Calu3 (cell line): ENCODE results near the gene IGHMBP2. TPM values are rescaled to one million over a fixed set of nuclear protein-coding genes. Genes with fewer than 3 reads are reported as not detected.

ENCODE experiments used
- BruUV-seq: library from RNA; stranded (reverse); fragments of 400-500 nt; replicated peaks from 2 replicates; lab custom pipeline; 2021; lab: Mats Ljungman, UMichigan
- CTCF ChIA-PET: fragments of 300-600 bp; sonication (Branson Sonifier 250); formaldehyde crosslinking; loops from one replicate; lab custom pipeline; 2022; ENCODE audit warnings: antibody characterized with exemption; lab: Charles Lee
- DNase-seq: peaks from one replicate; pipeline ENCODE4 v3.0.0; 2022
- H3K27ac Mint-ChIP-seq: one replicate; pipeline ENCODE4 v1.8.0; 2022; ENCODE audit warnings: mixed read lengths; ENCODE audit not compliant: unreplicated experiment
- H3K27me3 Mint-ChIP-seq: one replicate; pipeline ENCODE4 v1.8.0; 2022; ENCODE audit warnings: mixed read lengths; ENCODE audit not compliant: unreplicated experiment
- H3K36me3 Mint-ChIP-seq: one replicate; pipeline ENCODE4 v1.8.0; 2022; ENCODE audit warnings: mild to moderate bottlenecking, moderate library complexity, mixed read lengths; ENCODE audit not compliant: insufficient read depth, unreplicated experiment
- H3K4me1 Mint-ChIP-seq: one replicate; pipeline ENCODE4 v1.8.0; 2022; ENCODE audit warnings: mild to moderate bottlenecking, low read depth, mixed read lengths; ENCODE audit not compliant: unreplicated experiment
- H3K4me3 Mint-ChIP-seq: one replicate; pipeline ENCODE4 v1.8.0; 2022; ENCODE audit warnings: mild to moderate bottlenecking, low read depth, moderate library complexity, mixed read lengths; ENCODE audit not compliant: unreplicated experiment
- H3K9me3 Mint-ChIP-seq: one replicate; pipeline ENCODE4 v1.8.0; 2022; ENCODE audit warnings: low read depth, mixed read lengths; ENCODE audit not compliant: unreplicated experiment
- CTCF ChIP-seq: fragments of 200-600 bp; IDR thresholded peaks from one replicate; pipeline ENCODE4 v1.8.0; 2022; ENCODE audit warnings: antibody characterized with exemption; ENCODE audit not compliant: unreplicated experiment
- intact Hi-C: fragments of 100-400 bp; cut with micrococcal nuclease; formaldehyde crosslinking; loops from one replicate; pipeline ENCODE4 v1.10.0; 2022; ENCODE audit not compliant: unreplicated experiment
- total RNA-seq: library from RNA; stranded (reverse); gene quantifications from 2 replicates; pipeline ENCODE4 v1.2.3, GENCODE V29; 2022

The IGHMBP2 gene
- total RNA-seq, 1 experiment from 2014 or later: 32.4 TPM

DNA sequence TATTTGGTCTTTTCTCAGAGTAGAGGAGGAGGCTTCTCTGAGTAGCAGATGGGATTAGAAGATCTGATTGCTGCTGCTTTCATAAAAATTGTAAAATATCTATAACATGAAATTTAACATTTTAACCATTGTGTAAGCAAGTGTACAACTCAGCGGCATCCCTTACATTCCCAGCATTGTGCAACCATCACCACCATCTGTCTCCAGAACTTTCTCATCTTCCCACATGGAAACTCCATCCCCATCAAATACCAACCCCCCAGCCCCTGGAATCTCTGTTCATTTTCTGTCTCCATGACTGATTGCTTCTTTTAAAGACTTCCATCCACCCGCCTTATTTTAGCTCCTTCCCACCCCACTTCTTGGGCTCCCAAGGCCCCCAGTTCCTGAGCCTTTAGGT is 44.8 kb downstream of the IGHMBP2 start:
- CTCF ChIA-PET: no interaction called here
- H3K4me1 Mint-ChIP-seq: no peaks in the 10 kb centered on the region
- H3K27me3 Mint-ChIP-seq: no peaks in the 10 kb centered on the region
- H3K36me3 Mint-ChIP-seq: no peaks in the 10 kb centered on the region
- no peak for DNase-seq
- BruUV-seq: no TSS peak
- intact Hi-C loops: no loop called here
- no peaks in the 10 kb centered on the region for H3K9me3 Mint-ChIP-seq
- H3K27ac Mint-ChIP-seq: no peak overlapping the region
- no peak overlapping the region for H3K4me3 Mint-ChIP-seq
- no peak for TF ChIP-seq CTCF

DNA sequence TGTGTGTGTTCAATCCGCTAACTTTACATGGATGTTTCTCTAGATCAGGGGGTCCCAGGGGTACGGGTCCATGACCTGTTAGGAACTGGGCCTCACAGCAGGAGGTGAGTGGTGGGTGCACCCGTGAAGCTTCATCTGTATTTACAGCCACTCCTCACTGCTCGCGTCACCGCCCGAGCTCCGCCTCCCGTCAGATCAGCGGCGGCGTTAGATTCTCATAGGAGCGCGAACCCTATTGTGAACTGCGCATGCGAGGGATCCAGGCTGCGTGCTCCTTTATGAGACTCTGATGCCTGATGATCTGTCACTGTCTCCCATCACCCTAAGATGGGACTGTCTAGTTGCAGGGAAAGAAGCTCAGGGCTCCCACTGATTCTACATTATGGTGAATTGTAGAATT is 45.2 kb downstream of the IGHMBP2 start:
- Mint-ChIP-seq H3K27me3 (no peaks in the 10 kb centered on the region), H3K4me1 (no peaks in the 10 kb centered on the region), H3K27ac (no peak overlapping the region), H3K4me3 (no peak overlapping the region), H3K9me3 (no peaks in the 10 kb centered on the region), H3K36me3 (no peaks in the 10 kb centered on the region)
- no TSS peak for BruUV-seq
- no peak for TF ChIP-seq CTCF
- intact Hi-C loops: no loop called here
- CTCF ChIA-PET: no interaction called here
- DNase-seq: no peak

GRCh38 chr11:68950270-68950669 is 46.6 kb downstream of the IGHMBP2 start:
- Mint-ChIP-seq H3K27ac (no peak overlapping the region), H3K4me1 (no peaks in the 10 kb centered on the region), H3K36me3 (no peaks in the 10 kb centered on the region), H3K4me3 (no peak overlapping the region), H3K27me3 (no peaks in the 10 kb centered on the region), H3K9me3 (no peaks in the 10 kb centered on the region)
- TF ChIP-seq CTCF: no peak
- CTCF ChIA-PET: no interaction called here
- BruUV-seq: no TSS peak
- no peak for DNase-seq
- intact Hi-C loops: no loop called here

- CTCF ChIA-PET: no interaction called here
- intact Hi-C loops: no loop called here
- TF ChIP-seq CTCF: no peak
- Mint-ChIP-seq H3K27ac (no peak overlapping the region), H3K4me3 (no peak overlapping the region), H3K9me3 (no peaks in the 10 kb centered on the region), H3K36me3 (no peaks in the 10 kb centered on the region), H3K27me3 (no peaks in the 10 kb centered on the region), H3K4me1 (no peaks in the 10 kb centered on the region)
- DNase-seq: no peak
- BruUV-seq: no TSS peak
These were observed 47.1 kb downstream of the IGHMBP2 start for GRCh38 chr11:68950762-68951161.
